Left ventricle myocardium inferior (tissue), 1 donor: ENCODE results near the gene MAPT. TPM values are rescaled to one million over a fixed set of nuclear protein-coding genes. Genes with fewer than 3 reads are reported as not detected.

ENCODE experiments used
- DNase-seq: peaks from one replicate; pipeline ENCODE4 v3.0.0-alpha.2; 2020
- H3K27ac ChIP-seq: fragments of 200-600 bp; replicated peaks from 2 replicates; pipeline ENCODE4 v1.8.0; 2021
- H3K27me3 ChIP-seq: fragments of 200-600 bp; 2 replicates; pipeline ENCODE4 v1.8.0; 2021; ENCODE audit warnings: low read depth
- H3K36me3 ChIP-seq: fragments of 200-600 bp; 2 replicates; pipeline ENCODE4 v1.8.0; 2021
- H3K4me1 ChIP-seq: fragments of 200-600 bp; 2 replicates; pipeline ENCODE4 v1.8.0; 2021
- H3K4me3 ChIP-seq: fragments of 200-600 bp; 2 replicates; pipeline ENCODE4 v1.8.0; 2021; ENCODE audit warnings: mild to moderate bottlenecking, moderate library complexity
- H3K9me3 ChIP-seq: fragments of 200-600 bp; replicated peaks from 2 replicates; pipeline ENCODE4 v1.8.0; 2021
- CTCF ChIP-seq: fragments of 200-600 bp; IDR thresholded peaks from 2 replicates; pipeline ENCODE4 v1.8.0; 2021; ENCODE audit warnings: antibody characterized with exemption, mild to moderate bottlenecking, borderline replicate concordance
- intact Hi-C: fragments of 100-400 bp; cut with micrococcal nuclease; formaldehyde crosslinking; loops from one replicate; pipeline ENCODE4 v1.11.0; 2022
- total RNA-seq: library from RNA; stranded (reverse); fragmentation: NEBNext Ultra II Directional; extraction: Animal tissue kit (Norgen Biotek cat#: 25700); gene quantifications from one replicate; pipeline ENCODE4 v1.2.1, GENCODE V29; 2021
- donor health status: DM: no; HTN: yes; CAD: no; lungs with severe emphysema.

Gene MAPT
- total RNA-seq, 1 donor from 2014 or later, result 28.6 TPM

GRCh38 chr17:45976755-45977505 is 82.6 kb downstream of the MAPT start:
- H3K4me3 ChIP-seq, result no peak overlapping the region
- no peaks in the 10 kb centered on the region for H3K36me3 ChIP-seq
- intact Hi-C loops, result no loop called here
- no peak for TF ChIP-seq CTCF
- no peak for DNase-seq
- peaks cover 13% of the 10 kb centered on the region for H3K4me1 ChIP-seq
- no peaks in the 10 kb centered on the region for H3K27me3 ChIP-seq
- H3K27ac ChIP-seq, result no peak overlapping the region
- H3K9me3 ChIP-seq, result peaks cover 7% of the 10 kb centered on the region

- Histone ChIP-seq H3K9me3 (peaks cover 3% of the 10 kb centered on the region), H3K4me3 (no peak overlapping the region), H3K27ac (no peak overlapping the region), H3K4me1 (peaks cover 13% of the 10 kb centered on the region), H3K36me3 (no peaks in the 10 kb centered on the region), H3K27me3 (no peaks in the 10 kb centered on the region)
- TF ChIP-seq CTCF, result no peak
- DNase-seq, result no peak
- intact Hi-C loops, result no loop called here
These were observed 83.1 kb downstream of the MAPT start for GRCh38 chr17:45977506-45977824.

- Histone ChIP-seq H3K27ac (no peak overlapping the region), H3K27me3 (peaks cover 6% of the 10 kb centered on the region), H3K9me3 (no peaks in the 10 kb centered on the region), H3K36me3 (no peaks in the 10 kb centered on the region), H3K4me1 (peaks cover 12% of the 10 kb centered on the region), H3K4me3 (no peak overlapping the region)
- TF ChIP-seq CTCF, result no peak
- no peak for DNase-seq
- intact Hi-C loops, result no loop called here
These were observed 83.7 kb downstream of the MAPT start for GRCh38 chr17:45977976-45978626.

GRCh38 chr17:45979137-45979536 is 84.8 kb downstream of the MAPT start:
- no peak for DNase-seq
- no peaks in the 10 kb centered on the region for H3K36me3 ChIP-seq
- TF ChIP-seq CTCF, result no peak
- no peak overlapping the region for H3K4me3 ChIP-seq
- H3K9me3 ChIP-seq, result no peaks in the 10 kb centered on the region
- H3K27me3 ChIP-seq, result peaks cover 7% of the 10 kb centered on the region
- H3K27ac ChIP-seq, result no peak overlapping the region
- intact Hi-C loops, result no loop called here
- peaks cover 2% of the 10 kb centered on the region for H3K4me1 ChIP-seq

GRCh38 chr17:45980855-45981254 is 86.5 kb downstream of the MAPT start:
- Histone ChIP-seq H3K9me3 (no peaks in the 10 kb centered on the region), H3K4me3 (no peak overlapping the region), H3K27ac (no peak overlapping the region), H3K27me3 (peaks cover 7% of the 10 kb centered on the region), H3K4me1 (no peaks in the 10 kb centered on the region), H3K36me3 (no peaks in the 10 kb centered on the region)
- intact Hi-C loops, result no loop called here
- no peak for DNase-seq
- TF ChIP-seq CTCF, result no peak
